NCI-H524 treated with DMSO at 0.1 percent for 48 hours (cell line): Measurements from ENCODE around the gene SNAP23.
"Not testable (repeated sequence)": the region's sequence is repeated elsewhere in the genome, so short reads cannot be mapped to it uniquely, and the experiment has no call there.

ENCODE experiments used
- DNase-seq: peaks from one replicate; lab custom pipeline; 2025; lab: John Stamatoyannopoulos, UW

Gene SNAP23

GRCh38 chr15:42498212-42499068 is 3.0 kb downstream of the SNAP23 start:
- no peak for DNase-seq

GRCh38 chr15:42499858-42500609 is 4.6 kb downstream of the SNAP23 start:
- no peak for DNase-seq

- no peak for DNase-seq
Measured at GRCh38 chr15:42502477-42502876, 7.0 kb downstream of the SNAP23 start.

GRCh38 chr15:42503825-42504224 is 8.4 kb downstream of the SNAP23 start:
- DNase-seq: no peak

GRCh38 chr15:42504631-42505030 is 9.2 kb downstream of the SNAP23 start:
- DNase-seq: no peak

GRCh38 chr15:42507514-42507913 is 12.1 kb downstream of the SNAP23 start:
- DNase-seq: no peak

- DNase-seq: no peak
Measured at GRCh38 chr15:42508263-42508690, 12.8 kb downstream of the SNAP23 start.

GRCh38 chr15:42510258-42511006 is 15.0 kb downstream of the SNAP23 start:
- DNase-seq: no peak

- DNase-seq: no peak
Measured at GRCh38 chr15:42511007-42511391, 15.6 kb downstream of the SNAP23 start.

- no peak for DNase-seq
Measured at GRCh38 chr15:42523331-42523730, 27.9 kb downstream of the SNAP23 start.

- no peak for DNase-seq
Measured at GRCh38 chr15:42528970-42529369, 33.5 kb downstream of the SNAP23 start.

- DNase-seq: no peak
Measured at GRCh38 chr15:42533246-42533645, 37.8 kb downstream of the SNAP23 start.

- no peak for DNase-seq
Measured at GRCh38 chr15:42544853-42545629, 49.6 kb downstream of the SNAP23 start.

GRCh38 chr15:42547918-42548248 is 52.4 kb downstream of the SNAP23 start:
- DNase-seq: no peak

GRCh38 chr15:42548249-42549031 is 53.0 kb downstream of the SNAP23 start, which contains the start of the genes HAUS2 and LRRC57:
TSS of gene HAUS2 (plus strand) at chr15:42548838. CDS start at chr15:42548873, 35 bp downstream.
TSS of gene LRRC57 (minus strand) at chr15:42548793. CDS start at chr15:42548434, 359 bp downstream.
- peak; percentile 45 for DNase-seq

GRCh38 chr15:42549032-42549491 is 53.6 kb downstream of the SNAP23 start:
- DNase-seq: no peak

- no peak for DNase-seq
Measured at GRCh38 chr15:42549741-42550392, 54.4 kb downstream of the SNAP23 start.

- DNase-seq: no peak
Measured at GRCh38 chr15:42553554-42553953, 58.1 kb downstream of the SNAP23 start.

- DNase-seq: not testable (repeated sequence)
Measured at GRCh38 chr15:42556550-42557207, 61.2 kb downstream of the SNAP23 start.

- no peak for DNase-seq
Measured at GRCh38 chr15:42558739-42559138, 63.3 kb downstream of the SNAP23 start.
